ENCODE data around the gene RILPL1. TPM values are rescaled to one million over a fixed set of nuclear protein-coding genes. Genes with fewer than 3 reads are reported as not detected.

The RILPL1 gene
- total and polyA plus RNA-seq, 12 donors, result 12.9 to 42.9 (median 20.6) TPM

DNA sequence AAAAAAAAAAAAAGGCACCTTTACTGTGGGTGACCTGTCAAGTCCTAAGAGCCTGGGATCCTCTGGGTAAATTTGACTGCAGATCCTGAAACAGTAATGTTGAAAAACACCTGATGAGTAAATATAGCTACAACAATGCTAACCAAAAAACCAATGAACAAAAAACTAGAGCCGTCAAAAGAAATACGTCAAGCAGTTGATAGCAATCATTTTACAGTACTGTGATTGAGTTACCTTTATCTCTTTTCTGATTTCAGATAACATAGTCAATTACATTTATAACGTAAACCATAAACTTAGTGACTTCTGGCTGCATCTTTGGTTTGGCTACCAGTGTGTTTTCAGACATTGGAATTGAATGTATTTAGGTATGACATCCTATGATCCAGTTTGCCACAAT is 44.7 kb upstream of the RILPL1 start:
- H3K4me1 ChIP-seq (replicated peaks in 1 of 2), result peaks cover 0 to 11% of the 10 kb centered on the region in 2 donors
- no peak overlapping the region for H3K27ac ChIP-seq
- no peaks in the 10 kb centered on the region for H3K9me3 ChIP-seq (replicated peaks in 1 of 3)
- no peaks in the 10 kb centered on the region for H3K36me3 ChIP-seq (replicated peaks in 1 of 2)
- TF ChIP-seq CTCF (IDR thresholded peaks at IDR 0.05), result no peak
- no peak for TF ChIP-seq POLR2A (IDR thresholded peaks at IDR 0.05)
- H3K4me3 ChIP-seq, result no peak overlapping the region
- intact Hi-C loops (cut with DNase I), result no loop called here
- 81 to 88% (median 86%) methylated on average over 3 of the region's 3 CpGs for WGBS, 4 donors
- no peaks in the 10 kb centered on the region for H3K27me3 ChIP-seq
- no peak for DNase-seq

GRCh38 chr12:123576611-123577010 is 43.1 kb upstream of the RILPL1 start:
- Histone ChIP-seq H3K36me3 (replicated peaks in 1 of 2) (no peaks in the 10 kb centered on the region), H3K9me3 (replicated peaks in 1 of 3) (no peaks in the 10 kb centered on the region), H3K27ac (no peak overlapping the region), H3K27me3 (no peaks in the 10 kb centered on the region), H3K4me3 (no peak overlapping the region), H3K4me1 (replicated peaks in 1 of 2) (no peaks in the 10 kb centered on the region)
- intact Hi-C loops (cut with DNase I), result no loop called here
- 81 to 95% (median 92%) methylated on average over 1 of the region's 1 CpG for WGBS, 4 donors
- no peak for DNase-seq
- no peak for TF ChIP-seq POLR2A (IDR thresholded peaks at IDR 0.05)
- TF ChIP-seq CTCF (IDR thresholded peaks at IDR 0.05), result no peak

DNA sequence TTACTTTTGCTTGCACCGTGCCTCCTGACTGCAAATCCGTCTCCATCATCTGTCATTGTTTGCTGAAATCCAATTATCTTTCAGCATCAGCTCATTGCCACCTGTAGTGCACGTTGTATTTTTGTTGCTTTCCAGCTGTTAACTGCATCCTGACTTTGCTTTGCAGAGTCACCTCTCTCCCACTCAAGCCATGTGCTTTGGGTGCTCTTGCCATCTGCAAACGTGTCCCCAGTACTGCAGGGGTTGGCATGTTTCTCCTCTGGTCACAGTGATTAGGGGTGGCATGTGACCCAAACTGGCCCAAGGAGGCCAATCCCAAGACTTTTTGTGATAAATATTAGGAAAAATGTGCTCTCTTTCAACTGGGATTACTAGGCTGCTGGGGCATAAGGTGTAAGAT is 40.4 kb upstream of the RILPL1 start:
- no peaks in the 10 kb centered on the region for H3K36me3 ChIP-seq (replicated peaks in 1 of 2)
- no peaks in the 10 kb centered on the region for H3K9me3 ChIP-seq (replicated peaks in 1 of 3)
- WGBS, 4 donors, result 26 to 38% (median 33%) methylated on average over 4 of the region's 4 CpGs
- H3K27ac ChIP-seq, result no peak overlapping the region
- no peaks in the 10 kb centered on the region for H3K27me3 ChIP-seq
- intact Hi-C loops (cut with DNase I), result no loop called here
- H3K4me1 ChIP-seq (replicated peaks in 1 of 2), result no peaks in the 10 kb centered on the region
- no peak overlapping the region for H3K4me3 ChIP-seq
- TF ChIP-seq CTCF (IDR thresholded peaks at IDR 0.05) (no peak), POLR2A (IDR thresholded peaks at IDR 0.05) (no peak)
- no peak for DNase-seq

DNA sequence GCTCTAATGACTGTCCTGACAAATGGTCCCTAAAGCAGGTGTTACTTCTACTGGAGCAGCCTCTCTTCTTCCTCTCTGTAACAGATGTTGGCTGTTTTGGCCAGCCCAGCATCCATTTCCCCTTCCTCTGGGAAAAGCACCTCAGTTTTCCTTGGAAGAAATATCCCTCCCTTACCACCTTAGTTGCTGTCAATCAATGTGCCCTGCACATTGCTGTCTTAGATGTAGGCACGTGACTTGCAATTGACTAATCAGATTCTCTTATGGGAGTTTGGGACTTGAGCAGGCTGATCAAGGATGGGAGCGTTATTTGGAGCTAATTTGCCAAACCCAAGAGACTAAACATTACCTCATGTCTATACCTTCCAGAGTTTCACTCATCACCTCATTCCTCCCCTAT is 38.9 kb upstream of the RILPL1 start:
- TF ChIP-seq CTCF (IDR thresholded peaks at IDR 0.05), result no peak
- no peak overlapping the region for H3K27ac ChIP-seq
- no peaks in the 10 kb centered on the region for H3K27me3 ChIP-seq
- H3K36me3 ChIP-seq (replicated peaks in 1 of 2), result no peaks in the 10 kb centered on the region
- 50 to 70% (median 63%) methylated on average over 2 of the region's 2 CpGs for WGBS, 4 donors
- intact Hi-C loops (cut with DNase I), result no loop called here
- DNase-seq, result no peak
- no peak overlapping the region for H3K4me3 ChIP-seq
- H3K4me1 ChIP-seq (replicated peaks in 1 of 2), result no peaks in the 10 kb centered on the region
- H3K9me3 ChIP-seq (replicated peaks in 1 of 3), result no peaks in the 10 kb centered on the region
